Activated T-helper 17 cell treated with anti-CD3 and anti-CD28 coated beads, Interleukin-2, amount 50 U/mL, for 72 hours (primary cell): ENCODE data around the gene GZMM. TPM values are rescaled to one million over a fixed set of nuclear protein-coding genes. Genes with fewer than 3 reads are reported as not detected.

Source experiments
- ATAC-seq: fragments of 150-1000 bp; cut with Tn5 transposase; replicated peaks from 2 replicates; pipeline ENCODE4 v1.10.0; 2021; ENCODE audit warnings: mild to moderate bottlenecking, moderate library complexity
- H3K27ac Mint-ChIP-seq: one replicate; pipeline ENCODE4 v1.8.0; 2022; ENCODE audit warnings: mixed read lengths
- H3K27me3 Mint-ChIP-seq: one replicate; pipeline ENCODE4 v1.8.0; 2022; ENCODE audit warnings: mixed read lengths
- H3K36me3 Mint-ChIP-seq: one replicate; pipeline ENCODE4 v1.8.0; 2022; ENCODE audit warnings: low read depth, mild to moderate bottlenecking, mixed read lengths
- H3K4me1 Mint-ChIP-seq: one replicate; pipeline ENCODE4 v1.8.0; 2022; ENCODE audit warnings: mixed read lengths
- H3K4me3 Mint-ChIP-seq: one replicate; pipeline ENCODE4 v1.8.0; 2022; ENCODE audit warnings: mild to moderate bottlenecking, mixed read lengths
- H3K9me3 Mint-ChIP-seq: one replicate; pipeline ENCODE4 v1.8.0; 2022; ENCODE audit warnings: mixed read lengths
- total RNA-seq, 2 donors: library from RNA; stranded (reverse); gene quantifications; one replicate each; pipeline ENCODE4 v1.2.3, GENCODE V29; 2022

Gene GZMM
- total RNA-seq, 2 donors from 2014 or later = 30.5 to 31.3 TPM

DNA sequence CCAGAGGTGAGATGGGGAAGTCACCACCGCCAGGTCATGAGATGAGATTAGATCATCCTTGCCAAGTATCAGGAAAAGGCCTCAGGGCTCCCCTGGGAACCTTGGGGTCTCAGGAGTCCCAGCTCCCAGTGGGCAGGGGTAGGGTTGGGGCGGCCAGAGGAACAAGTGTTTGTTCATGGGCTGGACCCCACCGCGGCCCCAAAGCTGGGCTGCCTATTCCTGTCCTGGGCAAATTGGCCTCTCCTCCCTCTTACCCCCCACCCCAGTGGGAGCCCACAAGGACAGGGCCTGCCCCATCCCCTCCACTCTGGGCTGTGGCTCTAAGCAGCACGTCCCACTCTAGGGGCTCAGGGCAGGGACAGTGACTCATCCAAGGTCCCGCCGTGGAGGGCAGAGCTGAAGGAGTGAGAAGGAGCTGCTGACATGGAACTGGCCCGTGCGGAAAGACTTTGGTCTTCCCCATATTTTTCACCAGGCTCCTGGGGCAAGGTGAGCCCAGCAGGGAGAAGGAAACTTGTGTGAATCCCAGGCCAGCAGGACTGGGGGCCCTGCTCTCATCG lies 41.8 kb downstream of the GZMM start:
- Mint-ChIP-seq H3K4me3 (no peak overlapping the region), H3K27ac (no peak overlapping the region), H3K9me3 (no peaks in the 10 kb centered on the region), H3K27me3 (no peaks in the 10 kb centered on the region), H3K36me3 (peaks cover 8% of the 10 kb centered on the region), H3K4me1 (no peaks in the 10 kb centered on the region)
- no peak for ATAC-seq

DNA sequence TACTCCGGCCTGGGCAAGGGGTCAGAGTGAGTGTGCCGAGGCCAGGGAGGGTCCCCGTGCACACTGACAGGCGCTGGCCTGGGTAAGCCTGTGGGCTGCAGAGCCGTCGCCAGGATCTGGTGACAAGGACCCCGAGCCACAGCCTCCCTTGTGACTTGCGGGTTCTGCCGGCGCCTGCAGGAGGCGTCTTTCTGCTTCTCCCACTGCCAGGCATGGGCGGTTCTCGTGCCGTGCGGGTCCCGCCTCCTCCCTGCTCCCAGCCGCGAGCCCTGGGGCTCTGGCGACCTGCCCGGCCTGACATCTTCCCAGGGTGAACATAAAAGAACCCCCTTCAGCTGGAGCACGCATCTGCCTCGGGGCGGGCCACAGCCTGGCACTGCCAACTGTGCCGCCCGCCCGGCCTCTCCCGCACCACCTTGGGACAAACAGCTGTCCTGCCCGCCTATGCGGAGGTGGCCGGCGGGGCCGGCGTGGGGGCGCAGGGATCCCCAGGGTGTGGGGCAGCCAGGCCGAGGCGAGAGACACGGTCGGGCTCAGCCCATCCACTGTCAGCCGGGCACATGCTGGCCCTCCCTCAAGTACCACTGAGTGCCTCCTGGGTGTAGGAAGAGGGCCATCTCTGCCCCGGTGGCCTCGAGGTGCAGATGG lies 44.4 kb downstream of the GZMM start:
- no peaks in the 10 kb centered on the region for H3K9me3 Mint-ChIP-seq
- no peaks in the 10 kb centered on the region for H3K4me1 Mint-ChIP-seq
- H3K36me3 Mint-ChIP-seq = peaks cover 1% of the 10 kb centered on the region
- peak; percentile 59 for ATAC-seq
- H3K4me3 Mint-ChIP-seq = no peak overlapping the region
- peaks cover 2% of the 10 kb centered on the region for H3K27me3 Mint-ChIP-seq
- H3K27ac Mint-ChIP-seq = no peak overlapping the region

DNA sequence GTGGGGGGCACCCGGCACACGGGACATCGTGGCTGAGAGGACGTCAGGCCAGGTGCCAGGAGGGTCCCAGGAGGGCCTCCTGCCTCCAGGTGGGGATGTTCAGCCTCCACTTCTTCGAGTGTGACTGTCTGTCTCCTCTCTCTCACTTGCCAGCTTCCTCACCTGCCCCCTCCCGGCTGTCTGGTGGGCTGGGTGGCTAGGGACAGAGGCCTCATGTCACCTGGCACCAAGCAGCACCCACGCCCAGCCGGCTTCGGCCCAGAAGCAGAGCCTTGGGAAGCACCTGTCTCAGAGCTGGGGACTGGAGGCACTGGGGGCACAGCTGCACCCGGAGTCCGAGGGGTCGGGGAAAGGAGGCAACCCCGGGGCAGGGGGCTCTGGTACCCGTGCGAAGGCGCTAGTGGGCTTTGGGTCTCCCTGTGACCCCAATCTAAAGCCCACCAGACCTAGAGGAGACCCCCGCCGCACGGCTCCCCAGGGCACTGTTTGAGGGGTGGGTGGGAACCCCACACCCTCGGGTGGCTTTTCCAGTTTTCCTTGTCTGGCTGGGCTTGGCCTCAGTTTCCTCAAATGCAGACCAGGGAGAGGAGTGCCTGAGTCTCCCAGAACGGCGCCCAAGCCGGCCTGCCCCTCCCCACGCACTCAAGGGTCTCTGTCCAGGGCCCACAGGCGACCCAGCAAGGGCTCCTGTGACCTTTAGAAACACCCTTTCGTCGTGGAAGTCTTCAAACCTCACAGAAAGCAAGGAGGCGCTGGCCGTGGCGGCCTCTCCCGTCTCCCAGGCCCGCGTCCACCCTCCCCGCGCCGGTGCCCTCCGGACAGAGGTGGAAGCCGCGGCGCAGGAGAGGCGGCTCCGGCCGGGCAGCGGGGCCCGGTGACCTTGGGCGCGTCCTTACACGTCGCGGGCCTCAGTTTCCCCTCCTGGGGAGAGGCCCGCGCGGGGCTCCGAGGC lies 45.2 kb downstream of the GZMM start:
- ATAC-seq = no peak
- Mint-ChIP-seq H3K27ac (no peak overlapping the region), H3K36me3 (no peaks in the 10 kb centered on the region), H3K4me3 (peak overlapping the region; percentile 13), H3K9me3 (no peaks in the 10 kb centered on the region), H3K27me3 (peaks cover 2% of the 10 kb centered on the region), H3K4me1 (no peaks in the 10 kb centered on the region)

DNA sequence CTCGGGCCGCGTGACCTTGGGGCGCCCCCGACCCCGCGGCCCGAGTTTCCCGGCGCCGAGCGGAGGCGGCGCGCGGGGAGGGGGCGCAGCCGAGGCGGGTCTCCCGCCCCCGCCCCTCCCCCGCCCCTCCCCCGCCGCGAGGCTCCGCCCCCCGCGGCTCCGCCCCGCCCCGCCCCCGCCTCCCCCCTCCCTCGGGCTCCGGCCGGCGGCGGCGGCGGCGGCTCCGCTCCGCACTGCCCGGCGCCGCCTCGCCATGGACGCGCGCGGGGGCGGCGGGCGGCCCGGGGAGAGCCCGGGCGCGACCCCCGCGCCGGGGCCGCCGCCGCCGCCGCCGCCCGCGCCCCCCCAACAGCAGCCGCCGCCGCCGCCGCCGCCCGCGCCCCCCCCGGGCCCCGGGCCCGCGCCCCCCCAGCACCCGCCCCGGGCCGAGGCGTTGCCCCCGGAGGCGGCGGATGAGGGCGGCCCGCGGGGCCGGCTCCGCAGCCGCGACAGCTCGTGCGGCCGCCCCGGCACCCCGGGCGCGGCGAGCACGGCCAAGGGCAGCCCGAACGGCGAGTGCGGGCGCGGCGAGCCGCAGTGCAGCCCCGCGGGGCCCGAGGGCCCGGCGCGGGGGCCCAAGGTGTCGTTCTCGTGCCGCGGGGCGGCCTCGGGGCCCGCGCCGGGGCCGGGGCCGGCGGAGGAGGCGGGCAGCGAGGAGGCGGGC lies 46.0 kb downstream of the GZMM start, which contains the start of gene HCN2:
Gene HCN2 (plus strand): TSS at position 189 of the 703 bp plus-strand sequence. CDS start 65 bp downstream, at position 254.
- Mint-ChIP-seq H3K27ac (no peak within 1 kb of the TSS), H3K36me3 (no peaks in the 10 kb centered on the region), H3K27me3 (peaks cover 2% of the 10 kb centered on the region), H3K9me3 (no peaks in the 10 kb centered on the region), H3K4me1 (no peaks in the 10 kb centered on the region), H3K4me3 (peak within 1 kb of the TSS; percentile 13)
- ATAC-seq = peak; percentile 1

DNA sequence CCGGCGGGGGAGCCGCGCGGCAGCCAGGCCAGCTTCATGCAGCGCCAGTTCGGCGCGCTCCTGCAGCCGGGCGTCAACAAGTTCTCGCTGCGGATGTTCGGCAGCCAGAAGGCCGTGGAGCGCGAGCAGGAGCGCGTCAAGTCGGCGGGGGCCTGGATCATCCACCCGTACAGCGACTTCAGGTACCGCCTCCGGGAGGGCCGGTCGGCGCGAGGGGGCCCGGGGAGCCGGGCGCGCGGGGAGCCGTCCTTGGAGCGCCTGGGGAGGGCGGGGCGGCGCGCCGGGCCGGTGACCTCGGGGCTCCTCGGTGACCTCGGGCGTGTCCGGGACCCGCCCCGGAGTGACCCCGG lies 46.5 kb downstream of the GZMM start:
- H3K4me1 Mint-ChIP-seq = no peaks in the 10 kb centered on the region
- H3K4me3 Mint-ChIP-seq = no peak overlapping the region
- no peak overlapping the region for H3K27ac Mint-ChIP-seq
- H3K27me3 Mint-ChIP-seq = peaks cover 2% of the 10 kb centered on the region
- H3K36me3 Mint-ChIP-seq = no peaks in the 10 kb centered on the region
- ATAC-seq = peak; percentile 21
- no peaks in the 10 kb centered on the region for H3K9me3 Mint-ChIP-seq

DNA sequence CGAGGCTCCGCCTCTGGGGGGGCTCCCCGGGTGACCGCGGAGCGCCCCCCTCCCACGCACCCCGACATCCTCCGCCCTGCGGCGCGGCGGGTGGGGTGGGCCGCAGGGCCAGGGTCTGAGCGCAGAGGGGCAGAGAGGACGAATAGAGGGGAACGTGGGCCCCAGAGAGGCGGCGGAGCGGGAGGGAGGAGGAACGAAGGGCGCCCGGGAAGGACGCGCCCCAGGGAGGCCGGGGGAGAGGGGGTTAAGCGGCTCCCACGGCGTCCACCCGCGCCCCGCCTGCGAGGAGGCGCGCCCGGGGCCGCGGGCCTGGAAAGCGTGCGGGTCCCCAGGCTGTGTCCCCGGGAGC lies 46.9 kb downstream of the GZMM start:
- no peaks in the 10 kb centered on the region for H3K9me3 Mint-ChIP-seq
- H3K27ac Mint-ChIP-seq = no peak overlapping the region
- no peak for ATAC-seq
- no peaks in the 10 kb centered on the region for H3K4me1 Mint-ChIP-seq
- H3K36me3 Mint-ChIP-seq = no peaks in the 10 kb centered on the region
- H3K27me3 Mint-ChIP-seq = peaks cover 2% of the 10 kb centered on the region
- H3K4me3 Mint-ChIP-seq = no peak overlapping the region

DNA sequence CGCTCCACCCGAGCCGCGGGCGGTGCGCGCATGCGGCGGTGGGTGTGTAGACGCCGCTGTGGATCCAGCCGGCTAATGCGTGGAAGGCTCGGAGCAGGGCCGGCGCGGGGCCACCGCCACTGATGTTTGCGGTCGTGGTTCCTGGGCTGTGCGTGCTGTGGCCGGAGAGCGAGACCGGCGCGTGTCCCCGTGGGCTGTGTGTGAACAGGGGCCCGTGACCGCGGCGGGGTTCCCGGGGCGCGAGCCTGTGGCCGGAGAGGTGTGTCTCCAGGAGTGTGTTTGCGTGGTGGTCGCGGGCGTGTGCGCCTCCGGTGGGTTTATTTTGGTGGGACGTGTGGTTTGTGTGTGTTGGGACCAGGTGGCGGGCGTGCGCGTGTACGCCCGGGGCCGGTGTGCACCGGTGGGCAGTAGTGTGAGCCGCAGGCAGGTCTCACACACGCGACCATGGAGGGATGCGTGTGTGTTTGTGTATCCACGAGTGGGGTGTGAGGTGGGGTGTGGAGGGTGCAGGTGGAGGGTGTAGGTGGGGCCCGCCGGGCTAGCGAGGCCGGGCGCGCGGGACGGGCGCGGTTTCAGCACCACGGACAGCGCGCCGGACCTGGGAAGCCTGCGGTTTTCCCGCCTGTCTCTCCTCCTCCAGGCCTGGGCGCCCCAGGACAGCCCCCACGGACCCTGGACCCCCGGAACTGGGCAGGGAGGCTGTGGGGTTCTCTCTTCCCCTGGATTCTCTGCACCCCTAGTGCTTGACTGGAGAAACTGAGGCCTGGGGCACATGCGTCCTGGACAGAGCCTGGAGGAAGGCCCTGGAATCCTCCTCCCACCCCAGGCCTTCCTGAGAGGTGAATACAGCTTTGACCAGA lies 47.5 kb downstream of the GZMM start:
- no peaks in the 10 kb centered on the region for H3K36me3 Mint-ChIP-seq
- no peaks in the 10 kb centered on the region for H3K4me1 Mint-ChIP-seq
- no peaks in the 10 kb centered on the region for H3K9me3 Mint-ChIP-seq
- H3K4me3 Mint-ChIP-seq = peak overlapping the region; percentile 12
- H3K27me3 Mint-ChIP-seq = peaks cover 2% of the 10 kb centered on the region
- H3K27ac Mint-ChIP-seq = no peak overlapping the region
- no peak for ATAC-seq

DNA sequence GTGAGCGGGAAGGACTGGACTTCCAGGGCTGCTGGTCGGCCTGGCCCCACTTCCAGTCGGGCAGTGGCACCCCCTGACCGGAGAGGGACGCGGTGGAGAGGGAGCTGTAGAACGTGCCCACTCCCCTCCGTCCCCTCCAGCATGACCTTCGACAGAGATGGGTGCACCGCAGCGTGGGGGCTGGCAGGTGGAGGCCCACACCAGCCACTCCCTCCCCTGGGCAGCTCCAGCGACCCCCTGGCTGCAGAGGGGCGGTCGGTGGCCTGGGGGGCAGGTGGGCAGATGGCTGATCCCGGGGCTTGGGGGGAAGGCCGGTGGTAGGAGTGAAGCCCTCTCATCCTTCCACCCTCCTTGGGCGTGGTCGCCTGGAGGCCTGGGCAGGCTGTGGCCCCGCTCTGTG lies 48.2 kb downstream of the GZMM start:
- H3K9me3 Mint-ChIP-seq = no peaks in the 10 kb centered on the region
- H3K27ac Mint-ChIP-seq = no peak overlapping the region
- no peak for ATAC-seq
- no peaks in the 10 kb centered on the region for H3K4me1 Mint-ChIP-seq
- peaks cover 2% of the 10 kb centered on the region for H3K27me3 Mint-ChIP-seq
- H3K4me3 Mint-ChIP-seq = no peak overlapping the region
- no peaks in the 10 kb centered on the region for H3K36me3 Mint-ChIP-seq

DNA sequence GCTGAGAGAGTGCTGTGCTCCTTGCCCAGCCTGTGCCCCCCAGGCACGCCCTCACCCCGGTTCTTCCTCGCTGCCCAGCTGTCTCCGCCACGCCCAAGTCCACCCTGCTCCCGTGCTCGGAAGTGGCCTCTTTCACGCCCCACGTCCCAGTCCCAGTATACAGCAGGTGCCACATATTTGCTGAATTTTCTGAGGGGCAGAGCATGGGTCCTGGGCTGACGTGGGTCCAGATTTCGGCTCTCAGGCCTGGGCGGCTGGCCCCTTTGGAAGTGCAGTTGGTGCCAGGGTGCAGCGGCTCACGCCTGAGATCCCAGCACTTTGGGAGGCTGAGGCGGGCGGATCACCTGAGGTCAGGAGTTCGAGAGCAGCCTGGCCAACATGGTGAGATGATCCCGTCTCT lies 49.2 kb downstream of the GZMM start:
- H3K4me1 Mint-ChIP-seq = no peaks in the 10 kb centered on the region
- no peak for ATAC-seq
- H3K36me3 Mint-ChIP-seq = no peaks in the 10 kb centered on the region
- H3K4me3 Mint-ChIP-seq = no peak overlapping the region
- no peak overlapping the region for H3K27ac Mint-ChIP-seq
- peaks cover 2% of the 10 kb centered on the region for H3K27me3 Mint-ChIP-seq
- no peaks in the 10 kb centered on the region for H3K9me3 Mint-ChIP-seq

DNA sequence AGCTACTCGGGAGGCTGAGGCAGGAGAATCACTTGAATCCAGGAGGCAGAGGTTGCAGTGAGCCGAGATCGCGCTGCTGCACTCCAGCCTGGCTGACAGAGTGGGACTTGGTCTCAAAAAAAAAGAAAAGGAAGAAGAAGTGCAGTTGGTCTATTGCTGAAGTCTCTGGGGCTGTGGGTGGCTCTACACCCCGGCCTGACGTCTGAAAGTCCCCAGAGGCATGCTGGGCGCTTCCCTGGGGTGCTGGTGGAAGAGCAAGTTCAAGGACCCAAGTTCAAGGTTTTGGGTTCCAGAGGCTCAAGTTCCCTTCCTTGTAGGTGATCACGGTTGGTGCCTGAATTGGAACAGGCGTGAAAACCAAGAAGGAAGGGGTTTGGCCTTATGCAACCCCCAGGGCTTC lies 49.7 kb downstream of the GZMM start:
- H3K9me3 Mint-ChIP-seq = no peaks in the 10 kb centered on the region
- H3K36me3 Mint-ChIP-seq = no peaks in the 10 kb centered on the region
- no peak for ATAC-seq
- no peak overlapping the region for H3K4me3 Mint-ChIP-seq
- peaks cover 2% of the 10 kb centered on the region for H3K27me3 Mint-ChIP-seq
- H3K4me1 Mint-ChIP-seq = no peaks in the 10 kb centered on the region
- no peak overlapping the region for H3K27ac Mint-ChIP-seq

DNA sequence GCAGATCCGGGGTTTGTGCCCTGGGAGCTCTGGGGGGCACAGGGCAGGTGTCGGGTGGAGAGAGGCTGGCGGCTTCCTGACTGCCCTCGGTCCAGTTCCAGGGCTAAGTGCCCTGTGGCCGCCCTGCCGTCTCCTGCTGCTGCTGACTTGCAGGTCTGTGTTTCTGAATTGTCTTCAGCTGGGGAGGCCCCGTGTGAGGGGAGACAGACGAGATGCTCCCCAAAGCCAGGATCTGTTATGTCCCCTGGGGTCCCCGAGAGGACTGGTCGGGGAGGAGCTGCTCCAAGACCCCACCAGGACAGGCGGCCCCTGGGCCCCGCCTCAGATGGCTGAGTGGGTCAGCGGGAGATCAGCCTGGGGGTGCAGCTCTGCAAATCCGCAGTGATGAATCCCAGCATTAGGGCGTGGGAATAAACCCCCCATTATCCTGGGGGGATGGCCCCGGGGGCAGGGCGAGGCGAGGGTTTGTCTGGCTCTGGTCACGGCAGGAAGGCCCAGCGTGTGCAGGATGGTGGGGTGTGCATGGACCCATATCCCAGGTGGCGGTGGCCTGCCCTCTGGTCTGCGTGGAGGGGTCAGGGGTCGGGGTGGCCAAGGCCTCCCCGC lies 50.5 kb downstream of the GZMM start:
- Mint-ChIP-seq H3K27ac (no peak overlapping the region), H3K36me3 (no peaks in the 10 kb centered on the region), H3K9me3 (no peaks in the 10 kb centered on the region), H3K4me1 (no peaks in the 10 kb centered on the region), H3K4me3 (no peak overlapping the region), H3K27me3 (peaks cover 2% of the 10 kb centered on the region)
- ATAC-seq = no peak

DNA sequence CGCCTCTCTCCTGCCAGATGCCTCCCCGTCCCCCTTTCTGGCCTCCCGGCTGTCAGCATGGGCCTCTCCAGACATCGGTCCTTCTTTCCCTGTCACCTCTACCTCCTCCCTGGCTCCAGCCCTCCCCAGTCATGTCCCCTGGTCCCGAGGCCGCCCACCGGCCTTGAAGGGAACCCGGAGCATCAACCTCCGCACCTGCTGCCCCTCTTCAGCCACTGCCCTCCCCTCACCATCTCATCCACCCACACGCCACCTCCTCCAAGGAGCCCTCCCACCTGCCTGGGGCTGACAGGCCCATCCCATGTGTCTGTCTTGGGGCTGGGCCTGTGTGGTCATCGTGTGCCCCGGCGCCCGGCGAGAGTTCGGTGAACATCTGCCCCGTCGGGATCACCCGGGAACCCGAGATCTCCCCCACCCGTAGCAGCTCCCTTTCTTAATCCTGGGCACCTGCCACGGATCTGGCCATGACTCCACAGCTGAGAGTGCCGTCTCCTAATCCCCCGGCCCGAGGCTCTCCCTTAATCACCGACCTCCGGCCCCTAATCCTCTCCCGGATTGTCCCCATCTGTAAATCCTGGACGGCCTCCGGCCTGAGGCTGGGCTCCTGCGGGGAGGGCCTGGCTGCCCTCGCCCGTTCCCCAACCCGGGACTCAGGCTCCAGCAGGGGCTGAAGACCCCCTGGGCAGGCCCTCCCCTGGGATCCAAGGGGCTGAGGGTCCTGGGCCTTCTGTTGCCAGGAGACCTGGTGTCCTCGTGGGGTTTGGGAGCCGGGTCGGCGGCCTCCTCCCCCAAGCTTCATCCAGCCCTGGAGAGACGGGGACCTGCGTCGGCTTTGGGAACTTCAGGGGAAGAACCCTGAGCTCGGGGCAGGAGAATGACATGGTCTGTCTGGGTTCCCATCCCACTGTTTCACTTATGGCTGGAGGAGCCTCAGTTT lies 51.7 kb downstream of the GZMM start:
- no peaks in the 10 kb centered on the region for H3K9me3 Mint-ChIP-seq
- H3K4me3 Mint-ChIP-seq = no peak overlapping the region
- H3K4me1 Mint-ChIP-seq = no peaks in the 10 kb centered on the region
- ATAC-seq = no peak
- no peak overlapping the region for H3K27ac Mint-ChIP-seq
- peaks cover 2% of the 10 kb centered on the region for H3K27me3 Mint-ChIP-seq
- no peaks in the 10 kb centered on the region for H3K36me3 Mint-ChIP-seq

DNA sequence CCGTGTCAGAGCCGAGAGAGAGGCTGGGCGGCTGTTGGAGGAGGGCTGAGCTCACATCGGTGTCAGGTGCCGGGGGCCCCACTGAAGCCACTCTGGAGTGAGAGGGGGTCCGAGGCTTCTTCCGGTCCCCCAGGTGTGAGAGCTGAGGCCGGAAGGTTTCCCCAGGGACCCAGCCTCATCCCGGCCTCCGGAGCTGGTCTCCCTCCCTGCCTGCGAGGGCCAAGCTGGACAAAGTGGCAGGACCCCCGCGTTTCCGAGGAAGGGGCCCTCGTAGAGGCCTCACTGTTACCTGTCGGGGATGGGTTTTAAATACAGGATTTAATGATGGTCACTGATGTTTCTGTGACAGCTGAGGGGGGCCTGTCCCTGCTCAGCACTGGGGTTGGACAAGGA lies 52.4 kb downstream of the GZMM start:
- no peak for ATAC-seq
- Mint-ChIP-seq H3K36me3 (no peaks in the 10 kb centered on the region), H3K4me1 (no peaks in the 10 kb centered on the region), H3K27me3 (peaks cover under 1% of the 10 kb centered on the region), H3K27ac (no peak overlapping the region), H3K4me3 (no peak overlapping the region), H3K9me3 (no peaks in the 10 kb centered on the region)
